Keratinocyte (primary cell): ENCODE data around the gene ZNF117. TPM values are rescaled to one million over a fixed set of nuclear protein-coding genes. Genes with fewer than 3 reads are reported as not detected.

ENCODE experiments used
- DNase-seq: peaks from one replicate; pipeline ENCODE4 v3.0.0-alpha.2; 2011; ENCODE audit warnings: low read depth, missing footprints, low spot score
- FAIRE-seq: peaks from 2 replicates; lab custom pipeline; 2011; peaks lifted over from hg19 to GRCh38; lab: Jason Lieb, UNC
- H2AFZ ChIP-seq: 2 replicates; pipeline ENCODE4 v1.6.0; 2012; ENCODE audit warnings: low read length, control low read depth, inconsistent platforms; ENCODE audit not compliant: control insufficient read depth
- H3K27ac ChIP-seq: 2 replicates; pipeline ENCODE4 v1.5.1; 2011; ENCODE audit warnings: low read length; ENCODE audit not compliant: control insufficient read depth, insufficient read depth
- H3K27me3 ChIP-seq: 3 replicates; pipeline ENCODE4 v1.6.0; 2011; ENCODE audit warnings: low read length; ENCODE audit not compliant: control insufficient read depth, insufficient read depth; ENCODE audit errors: extremely low read depth
- H3K36me3 ChIP-seq, 2 experiments: 2 replicates in 1 of 2; 3 replicates in 1 of 2; pipeline ENCODE4 v1.5.1; 2011; ENCODE audit warnings: low read length in 2 of 2, mild to moderate bottlenecking in 1 of 2; ENCODE audit not compliant: control insufficient read depth in 2 of 2, insufficient read depth in 2 of 2; ENCODE audit errors: extremely low read depth in 1 of 2
- H3K4me1 ChIP-seq: 3 replicates; pipeline ENCODE4 v1.5.1; 2011; ENCODE audit warnings: low read length; ENCODE audit not compliant: control insufficient read depth, insufficient read depth; ENCODE audit errors: extremely low read depth
- H3K4me2 ChIP-seq: 3 replicates; pipeline ENCODE4 v1.6.0; 2011; ENCODE audit warnings: low read depth, low read length; ENCODE audit not compliant: control insufficient read depth, insufficient read depth; ENCODE audit errors: extremely low read depth
- H3K4me3 ChIP-seq, 3 experiments: fragments of 200-600 bp in 1 of 3; sonication (generic) in 1 of 3; 2 replicates in 2 of 3; 3 replicates in 1 of 3; pipeline ENCODE4 v1.5.1; 2011 to 2016; ENCODE audit warnings: low read length in 3 of 3, mild to moderate bottlenecking in 3 of 3, control low read depth in 2 of 3, inconsistent platforms in 1 of 3, low read depth in 1 of 3, mixed read lengths in 1 of 3, mixed run types in 1 of 3, moderate library complexity in 1 of 3; ENCODE audit not compliant: control insufficient read depth in 2 of 3, insufficient read depth in 2 of 3; ENCODE audit errors: extremely low read depth in 1 of 3
- H3K79me2 ChIP-seq: 2 replicates; pipeline ENCODE4 v1.6.0; 2012; ENCODE audit warnings: low read length; ENCODE audit not compliant: control insufficient read depth, insufficient read depth
- H3K9ac ChIP-seq: 3 replicates; pipeline ENCODE4 v1.6.0; 2011; ENCODE audit warnings: low read length; ENCODE audit not compliant: control insufficient read depth, insufficient read depth; ENCODE audit errors: extremely low read depth
- H3K9me1 ChIP-seq: 3 replicates; pipeline ENCODE4 v1.6.0; 2011; ENCODE audit warnings: low read length; ENCODE audit not compliant: control insufficient read depth, insufficient read depth; ENCODE audit errors: extremely low read depth
- H3K9me3 ChIP-seq: 2 replicates; pipeline ENCODE4 v1.5.1; 2012; ENCODE audit warnings: low read depth, low read length; ENCODE audit not compliant: control insufficient read depth
- H4K20me1 ChIP-seq: 3 replicates; pipeline ENCODE4 v1.6.0; 2011; ENCODE audit warnings: low read length; ENCODE audit not compliant: control insufficient read depth, insufficient read depth; ENCODE audit errors: extremely low read depth
- EZH2 ChIP-seq: IDR thresholded peaks from one replicate; pipeline ENCODE4 v1.6.1; 2012; ENCODE audit warnings: inconsistent platforms, mild to moderate bottlenecking, low read length, moderate library complexity
- dilution Hi-C: fragments of 300-500 bp; cut with MboI; formaldehyde crosslinking; loops from one replicate; pipeline ENCODE4 v1.7.0; 2020; ENCODE audit warnings: low sequenced_read_pairs; ENCODE audit not compliant: extremely low pct_ligation_motif_present
- polyA plus RNA-seq, 5 experiments: library from polyadenylated mRNA; depleted of rRNA in 3 of 5; stranded (reverse) in 3 of 5; stranded (forward) in 1 of 5; unstranded in 1 of 5; fragments of >200 nt; gene quantifications; 1 replicate in 1 of 5; 2 replicates in 3 of 5; 3 replicates in 1 of 5; pipeline versions ENCODE4 v1.2.1 to v1.2.3, GENCODE V29; 2011 to 2012; ENCODE audit warnings: missing spikeins in 2 of 5, low read depth in 1 of 5, low replicate concordance in 1 of 5
- TF ChIP-seq, protein P1 (sequence below), 3 experiments: IDR thresholded peaks in 1 of 3; conservative IDR thresholded peaks in 1 of 3; optimal IDR thresholded peaks in 1 of 3; 2 replicates in 2 of 3; 3 replicates in 1 of 3; pipeline versions ENCODE3 to v1.5.1; 2011; ENCODE audit warnings: low read length in 3 of 3, mild to moderate bottlenecking in 3 of 3, moderate library complexity in 2 of 3, control low read depth in 1 of 3, inconsistent platforms in 1 of 3; ENCODE audit not compliant: insufficient read depth in 2 of 3; ENCODE audit errors: extremely low read depth in 1 of 3

The ZNF117 gene
- polyA plus RNA-seq, 1 donor (not counting 4 experiments of a cell fraction or from before 2014, with no cell fraction given): 1.8 TPM

GRCh38 chr7:64990216-64990615 lies 620 bp downstream of the ZNF117 start:
- H3K4me1 ChIP-seq: no peaks in the 10 kb centered on the region
- no peak overlapping the region for H2AFZ ChIP-seq
- H3K27ac ChIP-seq: no peak overlapping the region
- H3K27me3 ChIP-seq: no peaks in the 10 kb centered on the region
- no peaks in the 10 kb centered on the region for H3K9me1 ChIP-seq
- dilution Hi-C loops: no loop called here
- no peaks in the 10 kb centered on the region for H3K79me2 ChIP-seq
- H4K20me1 ChIP-seq: no peaks in the 10 kb centered on the region
- no peaks in the 10 kb centered on the region for H3K36me3 ChIP-seq
- H3K9ac ChIP-seq: no peak overlapping the region
- peaks cover 6% of the 10 kb centered on the region for H3K9me3 ChIP-seq
- FAIRE-seq (no peak), DNase-seq (no peak)
- H3K4me2 ChIP-seq: no peak overlapping the region
- TF ChIP-seq, protein P1, sequence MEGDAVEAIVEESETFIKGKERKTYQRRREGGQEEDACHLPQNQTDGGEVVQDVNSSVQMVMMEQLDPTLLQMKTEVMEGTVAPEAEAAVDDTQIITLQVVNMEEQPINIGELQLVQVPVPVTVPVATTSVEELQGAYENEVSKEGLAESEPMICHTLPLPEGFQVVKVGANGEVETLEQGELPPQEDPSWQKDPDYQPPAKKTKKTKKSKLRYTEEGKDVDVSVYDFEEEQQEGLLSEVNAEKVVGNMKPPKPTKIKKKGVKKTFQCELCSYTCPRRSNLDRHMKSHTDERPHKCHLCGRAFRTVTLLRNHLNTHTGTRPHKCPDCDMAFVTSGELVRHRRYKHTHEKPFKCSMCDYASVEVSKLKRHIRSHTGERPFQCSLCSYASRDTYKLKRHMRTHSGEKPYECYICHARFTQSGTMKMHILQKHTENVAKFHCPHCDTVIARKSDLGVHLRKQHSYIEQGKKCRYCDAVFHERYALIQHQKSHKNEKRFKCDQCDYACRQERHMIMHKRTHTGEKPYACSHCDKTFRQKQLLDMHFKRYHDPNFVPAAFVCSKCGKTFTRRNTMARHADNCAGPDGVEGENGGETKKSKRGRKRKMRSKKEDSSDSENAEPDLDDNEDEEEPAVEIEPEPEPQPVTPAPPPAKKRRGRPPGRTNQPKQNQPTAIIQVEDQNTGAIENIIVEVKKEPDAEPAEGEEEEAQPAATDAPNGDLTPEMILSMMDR (optimal IDR thresholded peaks at IDR 0.05 in 1 of 3, IDR thresholded peaks at IDR 0.05 in 1 of 3, conservative IDR thresholded peaks at IDR 0.05 in 1 of 3; ENCODE audit: extremely low read depth in 1 of 3, insufficient read depth in 2 of 3, low read length in 3 of 3): no peak
- no peak for TF ChIP-seq EZH2
- H3K4me3 ChIP-seq: no peak overlapping the region

DNA sequence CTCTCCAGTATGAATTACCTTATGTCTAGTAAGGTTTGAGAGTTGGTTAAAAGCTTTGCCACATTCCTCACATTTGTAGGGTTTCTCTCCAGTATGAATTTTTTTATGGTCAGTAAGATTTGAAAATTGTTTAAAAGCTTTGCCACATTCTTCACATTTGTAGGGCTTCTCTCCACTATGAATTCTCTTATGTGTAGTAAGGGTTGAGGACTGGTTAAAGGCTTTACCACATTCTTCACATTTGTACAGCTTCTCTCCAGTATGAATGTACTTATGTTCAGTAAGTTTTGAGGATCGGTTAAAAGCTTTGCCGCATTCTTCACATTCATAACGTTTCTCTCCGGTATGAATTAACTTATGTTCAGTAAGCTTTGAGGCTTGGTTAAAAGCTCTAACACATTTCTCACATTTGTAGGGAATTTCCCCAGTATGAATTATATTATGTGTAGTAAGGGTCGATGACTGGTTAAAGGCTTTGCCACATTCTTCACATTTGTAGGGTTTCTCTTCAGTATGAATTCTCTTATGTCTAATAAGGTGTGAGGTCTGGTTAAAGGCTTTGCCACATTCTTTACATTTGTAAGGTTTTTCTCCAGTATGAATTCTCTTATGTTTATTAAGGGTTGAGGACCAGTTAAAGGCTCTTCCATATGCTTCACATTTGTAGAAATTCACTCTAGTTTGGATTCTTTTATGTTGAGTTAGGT lies 12.2 kb downstream of the ZNF117 start:
- no peak overlapping the region for H3K27ac ChIP-seq
- no peaks in the 10 kb centered on the region for H3K9me3 ChIP-seq
- dilution Hi-C loops: no loop called here
- no peak overlapping the region for H3K4me3 ChIP-seq
- no peak overlapping the region for H2AFZ ChIP-seq
- no peak overlapping the region for H3K9ac ChIP-seq
- no peaks in the 10 kb centered on the region for H4K20me1 ChIP-seq
- H3K27me3 ChIP-seq: no peaks in the 10 kb centered on the region
- H3K9me1 ChIP-seq: no peaks in the 10 kb centered on the region
- H3K79me2 ChIP-seq: no peaks in the 10 kb centered on the region
- DNase-seq (no peak), FAIRE-seq (no peak)
- TF ChIP-seq, protein P1 (optimal IDR thresholded peaks at IDR 0.05 in 1 of 3, IDR thresholded peaks at IDR 0.05 in 1 of 3, conservative IDR thresholded peaks at IDR 0.05 in 1 of 3; ENCODE audit: extremely low read depth in 1 of 3, insufficient read depth in 2 of 3, low read length in 3 of 3): no peak
- no peak for TF ChIP-seq EZH2
- H3K4me1 ChIP-seq: no peaks in the 10 kb centered on the region
- H3K36me3 ChIP-seq: no peaks in the 10 kb centered on the region
- no peak overlapping the region for H3K4me2 ChIP-seq
